Measurements from ENCODE around the gene BDH1.
"Not testable (repeated sequence)": the region's sequence is repeated elsewhere in the genome, so short reads cannot be mapped to it uniquely, and the experiment has no call there.

BDH1 gene, protein sequence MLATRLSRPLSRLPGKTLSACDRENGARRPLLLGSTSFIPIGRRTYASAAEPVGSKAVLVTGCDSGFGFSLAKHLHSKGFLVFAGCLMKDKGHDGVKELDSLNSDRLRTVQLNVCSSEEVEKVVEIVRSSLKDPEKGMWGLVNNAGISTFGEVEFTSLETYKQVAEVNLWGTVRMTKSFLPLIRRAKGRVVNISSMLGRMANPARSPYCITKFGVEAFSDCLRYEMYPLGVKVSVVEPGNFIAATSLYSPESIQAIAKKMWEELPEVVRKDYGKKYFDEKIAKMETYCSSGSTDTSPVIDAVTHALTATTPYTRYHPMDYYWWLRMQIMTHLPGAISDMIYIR

DNA sequence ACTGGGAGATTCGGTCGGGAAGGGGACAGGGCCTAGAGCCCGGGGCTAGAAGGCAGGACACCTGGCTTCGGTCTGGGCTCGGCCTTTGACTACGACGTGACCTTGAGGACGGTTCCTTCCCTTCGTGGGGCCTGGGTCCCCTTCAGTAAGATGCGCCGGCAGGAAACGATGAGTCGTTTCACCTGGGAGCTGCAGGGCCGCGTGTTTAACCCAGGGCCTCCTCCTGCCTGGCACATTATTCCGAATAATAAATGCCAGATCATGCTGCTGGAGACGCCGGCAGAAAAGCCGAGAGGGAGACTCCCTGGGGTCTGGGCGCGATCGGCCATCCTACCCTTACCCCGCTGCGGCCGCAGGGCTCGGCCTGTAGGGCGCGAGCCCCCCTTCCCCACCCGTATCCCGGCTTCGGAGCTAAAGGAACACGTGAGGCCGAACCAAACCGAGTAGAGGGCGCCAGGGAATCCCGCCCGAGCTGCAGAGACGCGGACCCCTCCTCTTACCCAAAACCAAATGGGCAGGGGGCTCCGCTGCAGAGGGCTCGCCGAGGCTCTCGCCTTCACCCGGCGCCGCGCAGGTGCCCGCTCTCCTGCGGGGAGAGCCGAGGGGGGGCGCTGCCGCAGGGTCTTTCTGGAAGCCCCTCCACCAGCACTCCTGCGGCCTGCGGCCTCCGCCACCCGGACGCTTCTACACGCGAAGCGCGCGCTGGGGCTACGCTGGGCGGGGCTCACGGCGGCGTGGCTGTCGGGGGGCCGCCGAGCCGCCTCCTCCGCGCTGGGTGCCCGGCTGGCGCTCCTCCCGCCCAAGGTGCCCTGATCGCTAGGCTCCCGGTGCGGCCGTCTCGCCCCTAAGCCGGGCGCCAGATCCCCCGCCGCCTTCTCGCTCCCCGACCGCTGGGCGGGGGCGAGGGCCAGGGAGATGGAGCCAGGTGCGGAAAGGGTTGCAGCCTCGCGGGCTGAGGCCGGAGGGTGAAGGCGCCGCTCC lies at the start of gene BDH1:
BDH1 (minus strand) TSS at position 688 of the 981 bp plus-strand sequence. CDS start 9,525 bp downstream, outside the sequence.
- DNase-seq = peak; percentile 87

DNA sequence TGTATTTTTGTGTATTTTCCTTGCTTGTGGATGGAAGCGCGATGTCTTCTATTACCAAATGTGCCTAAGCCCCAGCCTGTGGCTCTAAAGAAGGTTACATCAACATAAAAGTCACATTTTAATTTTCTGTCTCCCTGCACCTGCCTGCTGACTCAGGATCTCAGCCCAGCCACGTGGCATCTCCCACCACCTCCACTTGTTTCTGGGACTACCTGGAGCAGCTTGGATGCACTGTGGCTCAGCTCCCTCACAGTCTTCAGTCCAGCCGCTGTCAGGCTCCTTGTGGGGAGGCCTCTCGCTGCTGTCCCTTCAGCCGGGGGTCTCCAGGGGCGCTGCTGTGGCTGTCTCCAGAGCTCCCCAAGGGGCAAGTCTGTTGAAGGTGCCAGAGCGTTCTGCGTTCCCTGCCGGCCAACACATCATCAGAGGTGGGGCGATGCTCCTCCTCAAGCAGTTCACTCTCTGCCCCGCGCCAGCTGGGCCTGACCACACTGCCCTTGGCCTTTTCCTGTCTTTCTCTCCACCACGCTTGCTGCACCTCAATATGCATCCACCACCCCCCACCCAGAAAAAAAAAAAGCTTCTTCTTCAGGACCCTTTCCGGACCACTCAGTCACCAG lies 47.7 kb upstream of the BDH1 start:
- DNase-seq = no peak

DNA sequence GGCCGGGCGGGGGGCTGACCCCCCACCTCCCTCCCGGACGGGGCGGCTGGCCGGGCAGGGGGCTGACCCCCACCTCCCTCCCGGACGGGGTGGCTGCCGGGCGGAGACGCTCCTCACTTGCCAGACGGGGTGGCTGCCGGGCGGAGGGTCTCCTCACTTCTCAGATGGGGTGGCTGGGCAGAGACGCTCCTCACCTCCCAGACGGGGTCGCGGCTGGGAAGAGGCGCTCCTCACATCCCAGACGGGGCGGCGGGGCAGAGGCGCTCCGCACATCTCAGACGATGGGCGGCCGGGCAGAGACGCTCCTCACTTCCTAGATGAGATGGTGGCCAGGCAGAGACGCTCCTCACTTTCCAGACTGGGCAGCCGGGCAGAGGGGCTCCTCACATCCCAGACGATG lies 46.6 kb upstream of the BDH1 start:
- not testable (repeated sequence) for DNase-seq

DNA sequence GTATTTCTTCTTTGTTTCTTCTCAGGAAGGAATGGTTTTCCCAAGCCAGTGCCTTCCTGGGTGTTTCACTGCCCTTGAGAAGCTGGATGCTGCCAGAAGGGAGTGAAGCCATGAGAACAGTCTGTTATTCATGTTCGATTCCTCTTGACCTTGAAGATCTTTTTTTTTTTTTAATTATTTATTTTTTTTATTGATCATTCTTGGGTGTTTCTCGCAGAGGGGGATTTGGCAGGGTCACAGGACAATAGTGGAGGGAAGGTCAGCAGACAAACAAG lies 45.7 kb upstream of the BDH1 start:
- DNase-seq = not testable (repeated sequence)

DNA sequence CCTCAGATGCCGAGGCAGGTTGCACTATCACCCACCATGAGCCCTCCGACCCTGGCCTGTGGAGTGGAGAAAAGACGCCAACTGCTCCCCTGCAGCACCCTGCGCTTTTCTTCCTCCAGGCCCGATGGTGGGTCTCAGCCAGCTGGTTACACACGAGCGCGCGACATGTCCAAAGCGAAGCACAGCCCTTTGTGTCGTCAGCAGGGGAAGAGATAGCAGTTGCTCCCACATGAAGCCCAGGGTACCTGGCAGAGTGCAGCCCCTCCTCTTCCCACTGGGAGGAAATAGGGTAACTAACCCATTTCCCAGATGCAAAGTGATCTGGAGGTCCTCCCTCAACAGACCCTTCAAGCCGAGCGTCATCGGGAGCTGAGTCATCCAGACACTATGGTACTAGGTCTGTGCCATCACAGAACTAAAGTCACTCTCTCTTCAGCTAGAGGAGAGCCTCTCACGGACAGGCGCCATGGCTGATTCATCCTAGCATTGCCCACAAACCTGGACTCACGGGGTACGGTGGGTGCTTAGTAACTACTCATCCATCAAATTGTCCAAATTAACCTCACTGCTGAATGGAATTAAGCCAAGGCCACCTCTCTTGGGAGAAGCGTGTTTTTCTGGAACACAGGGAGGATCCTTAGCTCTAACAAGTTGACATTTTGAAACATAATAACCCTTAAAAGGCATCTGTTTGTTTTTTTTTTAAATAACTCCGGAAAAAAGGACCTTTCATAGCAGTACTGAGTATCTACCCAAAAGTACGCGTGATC lies 45.2 kb upstream of the BDH1 start:
- no peak for DNase-seq

DNA sequence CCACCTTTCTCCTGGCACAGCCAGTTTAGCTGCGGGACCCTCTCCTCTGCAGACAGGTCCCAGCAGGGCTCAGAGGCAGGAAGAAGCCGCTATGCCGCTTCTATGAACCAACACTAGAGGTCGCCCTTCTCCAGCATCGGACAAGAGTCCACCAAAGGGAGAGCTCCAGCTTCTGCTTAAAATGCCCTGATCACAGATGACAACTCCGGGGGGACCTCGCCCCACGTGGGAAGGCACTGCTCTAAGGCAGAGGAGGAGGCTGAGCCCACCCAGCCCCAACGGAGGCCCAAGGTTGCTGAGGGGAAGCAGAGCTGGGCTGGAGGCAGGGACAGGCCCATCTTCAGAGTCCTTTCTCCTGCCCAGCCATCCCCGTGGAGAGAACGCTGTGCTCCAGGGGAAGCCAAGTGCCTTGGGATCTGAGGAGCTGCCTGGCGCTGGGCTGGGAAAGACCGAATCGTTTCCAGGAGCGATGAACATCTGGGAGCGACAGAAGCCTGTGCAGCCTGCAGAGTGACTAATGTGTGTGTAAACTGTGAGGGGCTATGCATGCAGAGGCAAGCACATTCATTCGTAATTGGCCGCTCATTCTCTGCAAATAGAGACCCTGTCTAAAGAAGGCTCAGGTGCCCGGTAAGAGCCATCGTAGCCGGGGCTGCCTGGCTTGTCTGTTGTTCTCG lies 43.5 kb upstream of the BDH1 start:
- no peak for DNase-seq

DNA sequence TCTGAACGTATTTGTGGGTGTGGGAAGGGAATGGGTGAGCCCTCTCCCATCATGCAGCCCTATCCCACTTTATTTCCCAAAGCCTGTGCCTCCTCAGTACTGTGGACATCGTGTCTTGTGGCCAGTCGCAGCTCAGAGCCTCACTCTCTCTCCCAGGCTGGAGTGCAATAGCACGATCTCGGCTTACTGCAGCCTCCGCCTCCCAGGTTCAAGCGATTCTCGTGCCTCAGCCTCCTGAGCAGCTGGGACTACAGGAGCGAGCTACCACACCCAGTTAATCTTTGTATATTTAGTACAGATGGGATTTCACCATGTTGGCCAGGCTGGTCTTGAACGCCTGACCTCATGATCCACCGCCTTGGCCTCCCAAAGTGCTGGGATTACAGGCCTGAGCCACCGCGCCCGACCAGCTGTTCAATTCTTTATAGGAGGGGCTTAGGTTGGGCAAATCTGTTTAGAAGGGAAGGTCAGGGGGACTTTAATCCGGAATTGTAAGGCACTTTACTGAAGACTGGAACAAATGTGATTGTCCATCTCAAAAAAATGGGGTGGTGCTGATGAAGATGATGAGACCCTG lies 42.7 kb upstream of the BDH1 start:
- DNase-seq = no peak

DNA sequence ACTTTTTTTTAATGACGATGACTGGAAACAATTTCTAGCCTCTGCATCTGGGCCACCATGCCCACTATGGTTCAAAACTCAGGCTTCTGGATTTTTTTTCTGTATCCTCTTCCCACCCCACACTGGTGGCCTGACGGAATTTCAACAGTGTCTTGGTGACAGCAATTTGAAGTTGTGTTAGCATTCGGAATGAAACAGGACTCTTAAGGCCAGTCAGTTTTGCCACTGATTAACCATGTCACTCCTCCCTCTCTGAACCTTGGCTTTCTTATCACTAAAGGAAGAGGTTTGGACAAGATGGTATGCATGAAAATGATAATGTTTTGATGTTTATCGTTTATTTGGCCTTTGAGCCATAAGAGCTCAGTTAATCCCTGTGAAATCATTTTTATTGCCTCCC lies 41.6 kb upstream of the BDH1 start:
- no peak for DNase-seq

DNA sequence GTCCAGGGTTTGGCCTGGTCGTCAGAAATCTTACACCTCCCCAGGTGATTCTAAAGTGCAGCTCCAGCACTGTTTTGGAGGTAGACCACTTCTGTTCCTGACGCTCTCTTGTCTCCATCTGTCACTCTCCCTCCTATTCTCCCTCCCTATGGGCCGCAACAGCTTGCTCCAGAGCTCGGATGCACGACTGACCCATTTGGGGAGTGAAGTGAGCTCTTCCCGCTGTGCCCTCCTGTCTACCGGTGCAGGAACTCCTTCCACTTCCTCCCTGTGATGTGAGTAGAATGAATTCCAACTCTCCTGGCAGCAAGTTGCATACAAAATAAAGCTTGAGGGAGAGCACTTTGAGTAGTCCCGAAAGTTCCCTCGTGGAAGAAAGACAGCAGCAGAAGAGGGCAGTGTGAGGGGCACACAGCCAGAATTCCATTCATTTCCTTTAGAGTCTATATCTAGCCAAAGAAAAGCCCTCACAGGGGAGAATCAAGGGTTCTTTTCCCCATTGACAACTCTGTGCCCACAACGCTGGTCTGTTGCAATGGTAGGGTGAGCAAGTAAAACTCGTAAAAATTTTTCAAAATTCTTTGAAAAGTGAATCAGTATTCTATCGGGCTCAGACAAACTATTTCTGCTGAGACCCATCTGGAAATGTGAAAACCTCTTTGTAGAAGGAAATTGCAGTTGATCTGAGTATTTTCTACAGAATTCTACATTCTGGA lies 39.9 kb upstream of the BDH1 start:
- no peak for DNase-seq

DNA sequence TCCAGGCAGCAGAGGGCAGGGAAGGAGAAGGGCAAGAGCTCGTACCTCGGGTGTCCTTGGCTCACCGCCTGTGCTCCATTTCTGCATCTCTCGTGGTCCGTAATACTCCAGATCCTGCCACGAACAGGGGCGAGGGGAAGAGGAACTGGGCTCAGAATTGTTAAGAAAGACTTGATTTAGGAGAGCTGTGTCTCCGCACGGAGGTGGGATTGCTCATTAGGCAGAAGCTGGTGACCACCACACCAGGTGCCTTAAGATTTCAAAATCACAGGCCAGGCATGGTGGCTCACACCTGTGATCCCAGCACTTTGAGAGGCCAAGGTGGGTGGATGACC lies 37.2 kb upstream of the BDH1 start:
- DNase-seq = no peak

DNA sequence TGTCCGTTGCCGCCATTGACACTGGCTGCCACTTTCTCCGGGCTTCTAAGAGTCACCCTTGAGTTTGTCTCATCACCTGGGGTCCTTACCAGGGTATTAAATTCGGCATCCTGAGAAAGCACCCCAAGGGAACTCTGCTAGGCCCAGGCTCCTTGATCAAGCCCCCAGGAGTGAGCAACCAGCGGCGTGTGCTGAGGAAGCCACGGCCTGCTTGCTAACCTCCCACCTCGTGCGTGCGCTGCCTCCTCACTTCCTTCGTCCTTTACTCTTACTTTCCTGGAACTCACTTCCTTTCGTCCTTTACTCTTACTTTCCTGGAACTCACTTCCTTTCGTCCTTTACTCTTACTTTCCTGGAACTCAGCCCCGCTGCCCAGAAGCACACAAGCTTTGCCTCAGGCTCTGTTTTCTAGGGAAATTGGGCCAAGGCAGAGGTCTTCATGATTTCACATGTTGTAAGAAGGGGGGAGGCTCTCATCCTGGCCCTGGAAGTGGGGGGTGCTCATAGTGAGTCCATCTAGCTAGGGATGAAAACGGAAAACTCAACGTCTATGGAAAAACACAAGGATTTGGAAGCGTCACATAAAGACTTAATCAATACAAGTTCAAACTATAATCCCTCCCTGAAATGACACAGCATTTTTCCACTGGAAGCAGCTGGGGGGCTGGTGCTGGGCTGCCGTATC lies 36.7 kb upstream of the BDH1 start:
- DNase-seq = no peak

DNA sequence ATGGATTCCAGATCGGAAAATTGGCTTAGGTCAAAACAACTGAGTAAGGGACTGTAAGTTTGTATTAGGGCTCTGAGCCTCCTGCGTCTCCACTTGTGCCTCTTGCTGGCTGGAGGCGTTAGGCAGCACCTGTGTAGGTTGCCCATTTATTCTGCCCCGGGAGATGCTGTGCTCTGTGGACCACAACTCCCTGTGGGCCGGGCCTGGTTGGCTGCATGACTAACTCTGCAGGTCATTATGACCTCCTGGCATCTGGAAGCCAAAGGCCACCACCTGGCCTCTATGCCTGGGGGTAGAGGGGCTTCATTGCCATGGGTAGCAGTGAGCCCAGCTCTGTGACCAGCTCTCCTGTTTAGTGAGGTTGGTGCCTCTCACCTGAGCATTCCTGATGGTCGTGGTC lies 36.0 kb upstream of the BDH1 start:
- no peak for DNase-seq

DNA sequence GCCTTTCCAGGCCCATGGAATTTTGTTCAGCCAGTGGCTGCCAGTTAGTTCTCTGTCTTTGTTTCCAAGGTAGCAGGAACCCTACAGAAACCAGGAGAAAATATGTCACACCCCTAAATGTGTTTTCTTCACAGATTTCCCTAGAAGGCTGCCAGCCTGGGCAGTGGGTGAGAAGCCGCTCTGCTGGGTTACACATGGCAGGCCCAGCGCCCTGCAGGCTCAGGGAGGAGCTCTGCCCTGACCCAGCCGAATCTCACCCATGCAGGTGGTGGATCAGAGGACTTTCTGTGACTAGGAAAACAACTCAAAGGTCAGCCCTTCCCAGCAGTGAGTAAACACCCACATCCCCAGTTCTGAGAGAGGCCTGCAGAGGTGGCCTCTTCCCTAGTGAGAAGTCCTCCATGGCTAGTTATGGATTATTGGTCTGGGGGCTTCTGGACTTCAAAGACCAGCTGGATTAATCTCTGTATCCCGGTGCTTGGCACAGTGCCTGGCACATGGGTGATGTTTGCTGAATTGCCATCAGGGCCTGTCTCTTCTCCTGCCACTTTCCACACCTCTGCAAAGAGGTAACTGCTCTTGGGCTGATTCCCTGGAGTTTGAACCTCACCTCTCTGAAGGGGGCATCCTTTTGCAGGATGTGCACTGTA lies 34.7 kb upstream of the BDH1 start:
- peak; percentile 39 for DNase-seq

DNA sequence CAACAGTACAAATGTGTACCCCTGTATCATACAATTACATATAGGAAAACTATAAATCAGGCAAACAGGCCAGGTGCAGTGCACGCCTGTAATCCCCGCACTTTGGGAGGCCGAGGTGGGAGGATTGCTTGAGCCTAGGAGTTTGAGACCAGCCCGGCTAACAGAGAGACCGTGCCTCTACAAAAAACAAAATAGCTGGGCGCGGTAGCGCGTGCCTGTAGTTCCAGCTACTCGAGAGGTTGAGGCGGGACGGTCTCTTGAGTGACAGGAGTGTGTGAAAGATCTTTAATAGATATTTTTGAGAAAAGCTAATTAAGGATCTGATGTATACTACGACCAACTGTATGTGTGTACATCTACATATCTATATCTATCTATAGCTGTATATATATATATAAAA lies 33.8 kb upstream of the BDH1 start:
- no peak for DNase-seq

DNA sequence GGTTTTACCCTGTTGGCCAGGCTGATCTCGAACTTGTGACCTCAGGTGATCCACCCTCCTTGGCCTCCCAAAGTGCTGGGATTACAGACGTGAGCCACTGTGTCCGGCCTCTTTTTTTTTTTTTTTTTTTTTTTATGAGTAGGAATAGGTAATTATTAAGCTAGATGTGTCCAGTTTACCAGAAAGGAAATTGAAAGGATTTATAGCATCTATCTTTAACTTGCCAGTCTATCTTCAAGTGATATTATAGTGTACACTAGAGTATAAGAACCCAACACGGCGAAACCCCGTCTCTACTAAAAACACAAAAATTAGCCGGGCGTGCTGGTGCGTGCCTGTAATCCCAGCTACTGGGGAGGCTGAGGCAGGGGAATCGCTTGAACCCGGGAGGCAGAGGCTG lies 31.0 kb upstream of the BDH1 start:
- not testable (repeated sequence) for DNase-seq

DNA sequence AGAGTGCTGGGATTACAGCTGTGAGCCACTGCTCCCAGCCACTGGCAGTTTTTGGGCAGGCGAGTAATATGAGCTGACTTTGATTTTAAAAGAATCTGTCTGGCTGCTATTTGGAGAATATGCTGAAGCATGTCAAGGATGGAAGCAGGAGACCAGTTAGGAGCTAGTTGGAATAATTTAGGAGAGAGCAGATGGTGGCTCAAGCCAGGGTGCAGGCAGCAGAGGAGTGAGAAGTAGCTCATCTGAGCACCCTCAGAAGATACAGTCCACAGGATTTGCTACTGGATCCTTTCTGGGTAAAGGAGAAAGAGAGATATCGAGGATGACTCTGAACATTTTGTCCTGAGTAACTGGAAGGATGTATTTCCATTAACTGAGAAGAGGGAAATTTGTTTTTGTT lies 30.4 kb upstream of the BDH1 start:
- DNase-seq = no peak

DNA sequence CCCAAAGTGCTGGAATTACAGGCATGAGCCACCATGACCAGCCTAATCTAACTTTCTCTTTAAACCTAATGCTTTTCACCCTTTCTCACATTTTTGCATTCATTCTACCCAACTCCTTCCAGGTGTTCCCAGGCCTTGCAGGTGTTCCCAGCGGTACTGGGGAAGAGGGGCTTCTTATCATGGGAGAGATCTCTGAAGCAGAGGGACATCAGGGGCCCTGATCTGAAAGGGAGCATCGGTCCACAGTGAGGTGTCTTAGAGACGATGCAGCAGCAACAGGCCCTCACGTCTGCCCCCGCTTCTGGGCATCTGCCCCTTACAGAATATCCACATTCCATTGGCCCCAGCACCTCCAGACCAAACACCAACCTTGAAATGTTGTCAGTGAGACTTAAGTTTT lies 29.0 kb upstream of the BDH1 start:
- no peak for DNase-seq

DNA sequence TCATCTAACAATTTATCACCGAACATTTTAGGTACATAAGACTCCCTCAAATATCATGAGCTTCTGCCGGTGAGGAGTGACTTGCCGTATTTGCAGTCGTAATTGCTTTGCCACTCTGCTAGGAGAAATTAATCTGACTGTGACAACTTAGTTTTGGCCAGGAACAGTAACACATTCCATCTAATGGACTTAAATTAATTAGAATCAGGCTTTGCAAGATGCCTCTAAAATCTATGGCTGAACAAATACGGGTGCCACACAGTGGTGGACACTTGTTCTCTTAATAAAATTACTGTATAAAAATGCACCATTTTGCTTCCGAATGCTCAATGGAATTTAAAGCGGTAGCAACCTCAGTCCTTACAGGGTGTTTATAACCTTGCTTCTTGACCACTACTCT lies 27.6 kb upstream of the BDH1 start:
- no peak for DNase-seq

DNA sequence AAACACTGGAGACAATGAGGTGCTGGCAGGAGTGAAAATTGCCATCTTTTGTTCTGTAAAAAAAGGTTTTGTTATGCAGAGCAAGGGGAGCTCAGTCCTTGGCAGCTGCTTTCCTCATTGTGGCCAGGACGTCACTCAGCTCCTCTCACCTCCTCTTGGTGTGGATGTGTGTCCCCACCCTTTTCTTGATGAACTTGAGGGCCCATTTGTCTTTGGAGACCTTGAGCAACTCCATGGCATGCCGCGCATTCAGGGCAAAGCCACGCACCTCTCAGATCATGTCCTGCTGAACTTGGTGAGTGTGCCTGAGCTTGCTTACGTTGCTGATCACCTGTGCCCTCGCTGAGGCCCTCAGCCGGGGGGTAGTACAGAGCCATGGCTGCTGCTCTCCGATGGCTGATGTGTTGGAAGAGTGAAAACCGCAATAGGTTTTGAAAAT lies 24.5 kb upstream of the BDH1 start:
- no peak for DNase-seq

DNA sequence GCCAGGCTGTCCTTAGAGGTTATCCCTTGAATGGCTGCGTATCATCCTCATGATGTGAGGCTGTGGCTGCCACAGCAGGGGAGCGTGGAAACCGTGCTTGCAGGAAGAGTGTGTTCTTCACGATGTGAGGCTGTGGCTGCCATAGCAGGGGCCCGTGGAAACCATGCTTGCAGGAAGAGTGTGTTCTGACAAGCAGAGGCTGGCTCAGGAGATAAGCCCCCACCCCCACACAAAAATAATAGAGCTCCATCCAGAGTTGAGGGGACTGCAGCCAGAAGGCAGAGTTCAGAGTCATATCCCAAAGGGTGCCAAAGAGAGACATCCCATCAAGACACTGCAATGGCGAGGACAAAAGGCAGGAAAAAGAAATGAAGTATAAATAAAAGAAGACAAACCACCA lies 22.6 kb upstream of the BDH1 start:
- no peak for DNase-seq

Data from NCI-H146 (cell line).